ENCODE data around the gene NKAIN4.

The NKAIN4 gene

GRCh38 chr20:63254232-63254605, at the start of gene NKAIN4:
TSS of gene NKAIN4 (minus strand) at chr20:63254463. CDS start at chr20:63254450, 13 bp downstream.
- H3K4me1 Mint-ChIP-seq: peaks cover 8% of the 10 kb centered on the region
- DNase-seq (ENCODE audit: low spot score in 2 of 2) (no peak), ATAC-seq (replicated peaks; ENCODE audit: extremely low read depth, poor library complexity, severe bottlenecking) (no peak)
- H3K27ac Mint-ChIP-seq (ENCODE audit: low read depth): peak within 1 kb of the TSS; percentile 46
- H3K4me3 Mint-ChIP-seq: peak within 1 kb of the TSS; percentile 16
- peaks cover 69% of the 10 kb centered on the region for H3K27me3 Mint-ChIP-seq
- no peaks in the 10 kb centered on the region for H3K36me3 Mint-ChIP-seq (ENCODE audit: insufficient read depth)
- H3K9me3 Mint-ChIP-seq: no peaks in the 10 kb centered on the region

GRCh38 chr20:63303095-63303666, 48.9 kb upstream of the NKAIN4 start:
- Mint-ChIP-seq H3K27me3 (peaks cover 43% of the 10 kb centered on the region), H3K4me3 (no peak overlapping the region), H3K9me3 (peaks cover 6% of the 10 kb centered on the region), H3K36me3 (ENCODE audit: insufficient read depth) (no peaks in the 10 kb centered on the region), H3K4me1 (no peaks in the 10 kb centered on the region), H3K27ac (ENCODE audit: low read depth) (no peak overlapping the region)
- no peak for DNase-seq (ENCODE audit: low spot score in 2 of 2)
- no peak for ATAC-seq (replicated peaks; ENCODE audit: extremely low read depth, poor library complexity, severe bottlenecking)

GRCh38 chr20:63301671-63302070, 47.4 kb upstream of the NKAIN4 start:
- no peak for ATAC-seq (replicated peaks; ENCODE audit: extremely low read depth, poor library complexity, severe bottlenecking)
- peaks cover 47% of the 10 kb centered on the region for H3K27me3 Mint-ChIP-seq

GRCh38 chr20:63298731-63299312, 44.6 kb upstream of the NKAIN4 start:
- no peak for ATAC-seq (replicated peaks; ENCODE audit: extremely low read depth, poor library complexity, severe bottlenecking)
- H3K4me1 Mint-ChIP-seq: peaks cover 6% of the 10 kb centered on the region
- H3K9me3 Mint-ChIP-seq: peaks cover 6% of the 10 kb centered on the region
- H3K27me3 Mint-ChIP-seq: peaks cover 48% of the 10 kb centered on the region
- no peak overlapping the region for H3K27ac Mint-ChIP-seq (ENCODE audit: low read depth)
- DNase-seq (ENCODE audit: low spot score in 2 of 2): no peak
- H3K36me3 Mint-ChIP-seq (ENCODE audit: insufficient read depth): no peaks in the 10 kb centered on the region
- H3K4me3 Mint-ChIP-seq: no peak overlapping the region

More at GRCh38 chr20:63301671-63302070, 47.4 kb upstream of the NKAIN4 start:
- no peak for DNase-seq (ENCODE audit: low spot score in 2 of 2)
- H3K36me3 Mint-ChIP-seq (ENCODE audit: insufficient read depth): no peaks in the 10 kb centered on the region
- H3K4me1 Mint-ChIP-seq: no peaks in the 10 kb centered on the region
- no peak overlapping the region for H3K4me3 Mint-ChIP-seq
- no peak overlapping the region for H3K27ac Mint-ChIP-seq (ENCODE audit: low read depth)
- peaks cover 6% of the 10 kb centered on the region for H3K9me3 Mint-ChIP-seq

- H3K9me3 Mint-ChIP-seq: peaks cover 6% of the 10 kb centered on the region
- H3K36me3 Mint-ChIP-seq (ENCODE audit: insufficient read depth): no peaks in the 10 kb centered on the region
- peaks cover 46% of the 10 kb centered on the region for H3K27me3 Mint-ChIP-seq
- peaks cover 6% of the 10 kb centered on the region for H3K4me1 Mint-ChIP-seq
- H3K4me3 Mint-ChIP-seq: no peak overlapping the region
- DNase-seq (ENCODE audit: low spot score in 2 of 2): no peak
- ATAC-seq (replicated peaks; ENCODE audit: extremely low read depth, poor library complexity, severe bottlenecking): no peak
- H3K27ac Mint-ChIP-seq (ENCODE audit: low read depth): no peak overlapping the region
Measured at GRCh38 chr20:63297796-63298572, 43.7 kb upstream of the NKAIN4 start.

- Mint-ChIP-seq H3K36me3 (ENCODE audit: insufficient read depth) (peaks cover 2% of the 10 kb centered on the region), H3K4me3 (no peak overlapping the region), H3K27me3 (peaks cover 40% of the 10 kb centered on the region), H3K27ac (ENCODE audit: low read depth) (no peak overlapping the region), H3K4me1 (peaks cover 6% of the 10 kb centered on the region), H3K9me3 (peaks cover 6% of the 10 kb centered on the region)
- ATAC-seq (replicated peaks; ENCODE audit: extremely low read depth, poor library complexity, severe bottlenecking) (no peak), DNase-seq (ENCODE audit: low spot score in 2 of 2) (no peak)
Measured at GRCh38 chr20:63297371-63297781, 43.1 kb upstream of the NKAIN4 start.

- Mint-ChIP-seq H3K27ac (ENCODE audit: low read depth) (no peak overlapping the region), H3K4me3 (no peak overlapping the region), H3K9me3 (peaks cover 5% of the 10 kb centered on the region), H3K36me3 (ENCODE audit: insufficient read depth) (peaks cover 4% of the 10 kb centered on the region), H3K27me3 (peaks cover 39% of the 10 kb centered on the region), H3K4me1 (peaks cover 6% of the 10 kb centered on the region)
- no peak for ATAC-seq (replicated peaks; ENCODE audit: extremely low read depth, poor library complexity, severe bottlenecking)
- DNase-seq (ENCODE audit: low spot score in 2 of 2): no peak
Measured at GRCh38 chr20:63296531-63297299, 42.5 kb upstream of the NKAIN4 start.

GRCh38 chr20:63295846-63296245, 41.6 kb upstream of the NKAIN4 start:
- ATAC-seq (replicated peaks; ENCODE audit: extremely low read depth, poor library complexity, severe bottlenecking): no peak
- Mint-ChIP-seq H3K27ac (ENCODE audit: low read depth) (no peak overlapping the region), H3K27me3 (peaks cover 34% of the 10 kb centered on the region), H3K36me3 (ENCODE audit: insufficient read depth) (peaks cover 6% of the 10 kb centered on the region), H3K4me3 (no peak overlapping the region), H3K4me1 (peaks cover 6% of the 10 kb centered on the region), H3K9me3 (no peaks in the 10 kb centered on the region)
- no peak for DNase-seq (ENCODE audit: low spot score in 2 of 2)

GRCh38 chr20:63295422-63295821, 41.2 kb upstream of the NKAIN4 start:
- Mint-ChIP-seq H3K4me1 (peaks cover 6% of the 10 kb centered on the region), H3K36me3 (ENCODE audit: insufficient read depth) (peaks cover 6% of the 10 kb centered on the region), H3K4me3 (no peak overlapping the region), H3K9me3 (no peaks in the 10 kb centered on the region), H3K27me3 (peaks cover 30% of the 10 kb centered on the region), H3K27ac (ENCODE audit: low read depth) (peak overlapping the region; percentile 29)
- peak; percentile 40 for ATAC-seq (replicated peaks; ENCODE audit: extremely low read depth, poor library complexity, severe bottlenecking)
- no peak for DNase-seq (ENCODE audit: low spot score in 2 of 2)

GRCh38 chr20:63295018-63295417, 40.8 kb upstream of the NKAIN4 start:
- H3K4me1 Mint-ChIP-seq: peaks cover 6% of the 10 kb centered on the region
- H3K27me3 Mint-ChIP-seq: peaks cover 29% of the 10 kb centered on the region
- no peak overlapping the region for H3K4me3 Mint-ChIP-seq
- H3K27ac Mint-ChIP-seq (ENCODE audit: low read depth): peak overlapping the region; percentile 29
- H3K36me3 Mint-ChIP-seq (ENCODE audit: insufficient read depth): peaks cover 6% of the 10 kb centered on the region
- H3K9me3 Mint-ChIP-seq: no peaks in the 10 kb centered on the region
- ATAC-seq (replicated peaks; ENCODE audit: extremely low read depth, poor library complexity, severe bottlenecking): no peak
- no peak for DNase-seq (ENCODE audit: low spot score in 2 of 2)

GRCh38 chr20:63294536-63294900, 40.3 kb upstream of the NKAIN4 start:
- ATAC-seq (replicated peaks; ENCODE audit: extremely low read depth, poor library complexity, severe bottlenecking): no peak
- no peak overlapping the region for H3K27ac Mint-ChIP-seq (ENCODE audit: low read depth)
- no peak overlapping the region for H3K4me3 Mint-ChIP-seq
- no peak for DNase-seq (ENCODE audit: low spot score in 2 of 2)
- H3K36me3 Mint-ChIP-seq (ENCODE audit: insufficient read depth): peaks cover 8% of the 10 kb centered on the region
- H3K4me1 Mint-ChIP-seq: peaks cover 6% of the 10 kb centered on the region
- no peaks in the 10 kb centered on the region for H3K9me3 Mint-ChIP-seq
- H3K27me3 Mint-ChIP-seq: peaks cover 29% of the 10 kb centered on the region

DNA sequence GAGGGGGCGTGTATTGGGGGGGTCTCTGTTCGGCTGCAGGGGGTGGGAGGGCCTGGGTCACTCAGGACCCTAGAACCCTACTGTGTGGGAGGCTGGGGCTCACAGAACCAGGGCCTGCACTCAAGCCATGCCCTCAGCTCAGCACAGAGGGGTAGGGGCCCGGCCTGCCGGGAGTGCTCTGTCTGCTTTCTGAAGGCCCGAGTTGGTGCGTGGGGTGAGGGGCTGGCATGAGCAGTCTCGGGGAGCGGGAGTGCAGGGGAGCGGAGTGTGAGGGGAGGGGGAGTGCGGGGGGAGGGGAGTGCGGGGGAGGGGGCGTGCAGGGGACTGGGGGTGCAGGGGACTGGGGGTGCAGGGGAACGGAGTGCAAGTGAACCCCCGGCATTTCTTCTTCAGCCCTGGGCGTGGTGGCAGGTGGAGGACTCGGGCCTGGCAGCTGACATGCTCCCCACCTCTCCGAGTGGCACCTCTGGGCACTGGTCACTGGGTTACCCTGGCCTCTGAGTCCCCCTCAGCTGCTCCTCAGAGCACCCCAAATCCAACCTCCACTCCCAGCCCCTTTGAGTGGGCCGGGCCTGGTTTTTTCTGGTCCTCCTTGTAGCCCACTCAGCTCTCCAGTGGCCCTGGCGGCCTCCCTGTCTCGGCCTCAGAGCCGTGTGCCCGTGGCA, 39.7 kb upstream of the NKAIN4 start:
- ATAC-seq (replicated peaks; ENCODE audit: extremely low read depth, poor library complexity, severe bottlenecking) (no peak), DNase-seq (ENCODE audit: low spot score in 2 of 2) (no peak)
- no peak overlapping the region for H3K27ac Mint-ChIP-seq (ENCODE audit: low read depth)
- H3K27me3 Mint-ChIP-seq: peaks cover 24% of the 10 kb centered on the region
- H3K36me3 Mint-ChIP-seq (ENCODE audit: insufficient read depth): peaks cover 9% of the 10 kb centered on the region
- no peaks in the 10 kb centered on the region for H3K9me3 Mint-ChIP-seq
- peaks cover 6% of the 10 kb centered on the region for H3K4me1 Mint-ChIP-seq
- H3K4me3 Mint-ChIP-seq: no peak overlapping the region

Data from central memory CD8-positive, alpha-beta T cell (primary cell).